ENCODE data around the gene KBTBD12.

DNA sequence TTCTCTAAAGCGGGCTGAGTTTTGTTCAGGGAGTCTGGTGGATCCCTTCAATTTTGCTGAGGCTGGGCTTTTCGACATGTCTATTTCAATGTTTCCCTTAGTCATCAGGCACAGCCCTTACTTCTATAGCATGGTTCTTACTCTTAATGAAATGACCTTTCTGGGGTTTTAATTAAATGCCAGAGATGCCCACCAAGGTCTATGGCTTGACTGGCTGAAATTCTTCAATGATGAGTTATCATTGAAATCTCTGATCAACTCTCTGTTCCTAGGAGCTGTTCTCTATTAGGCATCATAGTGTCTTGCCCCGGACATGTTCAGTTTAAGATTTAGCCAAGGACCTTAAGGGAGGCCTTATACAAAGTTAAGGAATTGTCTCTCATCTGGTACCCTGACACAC is 33.4 kb upstream of the KBTBD12 start:
- no peak for TF ChIP-seq POLR2A (IDR thresholded peaks at IDR 0.05; ENCODE audit: low read depth, low read length)
- TF ChIP-seq CBX3 (IDR thresholded peaks at IDR 0.05; ENCODE audit: borderline replicate concordance, low read depth), result no peak
- no peak for TF ChIP-seq RCOR1 (conservative IDR thresholded peaks at IDR 0.05; ENCODE audit: low read depth, low read length)
- TF ChIP-seq, protein P1, sequence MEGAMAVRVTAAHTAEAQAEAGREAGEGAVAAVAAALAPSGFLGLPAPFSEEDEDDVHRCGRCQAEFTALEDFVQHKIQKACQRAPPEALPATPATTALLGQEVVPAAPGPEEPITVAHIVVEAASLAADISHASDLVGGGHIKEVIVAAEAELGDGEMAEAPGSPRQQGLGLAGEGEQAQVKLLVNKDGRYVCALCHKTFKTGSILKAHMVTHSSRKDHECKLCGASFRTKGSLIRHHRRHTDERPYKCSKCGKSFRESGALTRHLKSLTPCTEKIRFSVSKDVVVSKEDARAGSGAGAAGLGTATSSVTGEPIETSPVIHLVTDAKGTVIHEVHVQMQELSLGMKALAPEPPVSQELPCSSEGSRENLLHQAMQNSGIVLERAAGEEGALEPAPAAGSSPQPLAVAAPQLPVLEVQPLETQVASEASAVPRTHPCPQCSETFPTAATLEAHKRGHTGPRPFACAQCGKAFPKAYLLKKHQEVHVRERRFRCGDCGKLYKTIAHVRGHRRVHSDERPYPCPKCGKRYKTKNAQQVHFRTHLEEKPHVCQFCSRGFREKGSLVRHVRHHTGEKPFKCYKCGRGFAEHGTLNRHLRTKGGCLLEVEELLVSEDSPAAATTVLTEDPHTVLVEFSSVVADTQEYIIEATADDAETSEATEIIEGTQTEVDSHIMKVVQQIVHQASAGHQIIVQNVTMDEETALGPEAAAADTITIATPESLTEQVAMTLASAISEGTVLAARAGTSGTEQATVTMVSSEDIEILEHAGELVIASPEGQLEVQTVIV (IDR thresholded peaks at IDR 0.05; ENCODE audit: borderline replicate concordance, partially characterized antibody), result no peak
- TF ChIP-seq EP300 (IDR thresholded peaks at IDR 0.05; ENCODE audit: borderline replicate concordance in 1 of 2, control insufficient read depth in 1 of 2, low read depth in 2 of 2, low read length in 2 of 2), result no peak
- TF ChIP-seq MTA2 (IDR thresholded peaks at IDR 0.05; ENCODE audit: low read depth), result no peak
- TF ChIP-seq EZH2 (IDR thresholded peaks at IDR 0.05; ENCODE audit: borderline replicate concordance, control insufficient read depth, low read depth, low read length), result no peak

All from GM12878 (cell line).